T-helper 2 cell (primary cell): ENCODE data around the gene RAB33A.

Source experiments
- DNase-seq, 5 experiments: peaks; one replicate each; pipeline versions ENCODE4 v3.0.0 to v3.0.0-alpha.2; 2012 to 2022
- total RNA-seq, 2 donors: gene quantifications; one replicate each; lab custom pipeline; 2026; lab: John Stamatoyannopoulos, UW

The RAB33A gene
- total RNA-seq: 3.8 to 5.6 reads per million in 2 donors

- DNase-seq: peak in 4 of 5 experiments; percentile 8 to 84 (median 37)
Measured at GRCh38 chrX:130171446-130172126, at the start of gene RAB33A. Gene RAB33A (plus strand): TSS chrX:130171962. CDS start chrX:130172063, 101 bp downstream.

- DNase-seq: no peak
Measured at GRCh38 chrX:130124577-130124976, 47.2 kb upstream of the RAB33A start.

- no peak for DNase-seq
Measured at GRCh38 chrX:130125091-130125874, 46.5 kb upstream of the RAB33A start.

GRCh38 chrX:130130990-130131389 is 40.8 kb upstream of the RAB33A start:
- DNase-seq: no peak

- no peak for DNase-seq
Measured at GRCh38 chrX:130136496-130136895, 35.3 kb upstream of the RAB33A start.

- DNase-seq: no peak
Measured at GRCh38 chrX:130136961-130137360, 34.8 kb upstream of the RAB33A start.

DNA sequence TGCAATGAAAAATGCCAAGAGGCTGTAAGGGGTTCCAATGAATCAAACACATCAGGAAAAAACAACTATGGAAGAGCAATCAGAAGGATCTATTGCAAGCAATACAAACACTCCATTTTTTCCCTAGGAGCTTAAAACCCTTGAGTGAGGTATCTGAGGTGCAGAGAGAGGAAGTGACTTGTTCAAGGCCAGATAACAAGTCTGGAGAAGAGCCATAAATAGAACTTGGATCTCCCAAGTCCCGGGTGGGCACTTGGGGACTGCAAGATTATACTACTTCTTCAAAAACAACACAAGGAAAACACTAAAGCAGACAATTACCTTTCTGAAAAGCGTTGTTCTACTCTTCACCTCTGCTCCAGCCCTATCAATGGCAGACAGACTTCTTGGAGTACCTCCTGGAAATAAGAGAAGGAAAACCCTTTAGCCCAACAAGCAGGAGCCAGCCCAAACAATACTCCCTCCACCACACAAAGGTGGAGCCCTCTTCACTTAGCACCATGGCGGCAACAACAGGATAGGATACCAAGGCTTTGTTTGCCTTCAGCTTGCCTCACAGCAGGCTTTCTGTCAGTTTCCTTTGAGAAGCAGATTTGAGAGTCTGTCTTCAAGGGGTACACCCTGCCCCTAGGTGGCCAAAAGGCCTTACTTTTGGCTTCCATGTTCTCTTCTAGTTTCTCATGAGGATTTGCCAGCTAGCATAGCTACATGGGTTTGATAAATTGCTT is 32.1 kb upstream of the RAB33A start:
- no peak for DNase-seq

GRCh38 chrX:130144509-130144908 is 27.3 kb upstream of the RAB33A start:
- DNase-seq: peak in 1 of 5 experiments; percentile 19

GRCh38 chrX:130145123-130145522 is 26.6 kb upstream of the RAB33A start:
- DNase-seq: no peak

DNA sequence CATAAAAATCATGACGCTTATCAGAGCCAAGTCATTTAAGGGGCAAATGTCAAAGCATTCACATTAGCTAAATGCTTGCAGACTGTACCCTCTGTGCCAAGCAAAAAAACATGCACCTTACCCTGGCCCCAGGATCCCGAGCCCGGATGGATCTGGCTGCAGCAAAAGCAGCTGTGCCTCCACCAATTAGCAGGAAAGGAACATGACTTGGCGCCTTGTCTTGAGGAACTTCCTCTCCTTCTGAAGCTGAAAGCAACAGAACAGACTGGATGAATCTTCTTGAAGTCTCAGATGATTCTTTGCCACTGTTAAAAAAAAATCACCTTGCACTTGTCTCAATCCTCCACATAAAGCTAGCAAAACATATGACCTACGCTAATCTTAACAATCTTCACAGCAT is 24.1 kb upstream of the RAB33A start:
- no peak for DNase-seq

DNA sequence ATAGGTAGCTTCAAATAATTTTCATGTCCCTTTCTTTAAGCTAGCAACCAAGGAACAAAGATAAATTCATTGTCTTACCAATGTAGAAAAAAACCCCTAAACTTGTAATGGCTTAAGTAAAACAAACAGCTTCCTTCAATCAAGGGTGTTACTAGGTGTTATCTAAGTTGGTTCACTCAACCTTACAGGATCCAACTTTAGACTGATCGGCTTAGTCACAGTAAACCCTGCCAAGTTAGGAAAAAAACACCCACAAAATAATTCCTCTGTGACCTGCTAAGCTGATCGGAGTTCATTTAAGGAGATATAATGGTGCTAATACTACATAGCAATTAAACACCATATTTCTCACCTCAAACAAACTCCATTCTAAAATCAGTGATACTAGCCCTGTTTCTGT is 16.2 kb upstream of the RAB33A start:
- DNase-seq: no peak

GRCh38 chrX:130158311-130158710 is 13.5 kb upstream of the RAB33A start:
- DNase-seq: no peak

GRCh38 chrX:130159776-130160175 is 12.0 kb upstream of the RAB33A start:
- DNase-seq: no peak

DNA sequence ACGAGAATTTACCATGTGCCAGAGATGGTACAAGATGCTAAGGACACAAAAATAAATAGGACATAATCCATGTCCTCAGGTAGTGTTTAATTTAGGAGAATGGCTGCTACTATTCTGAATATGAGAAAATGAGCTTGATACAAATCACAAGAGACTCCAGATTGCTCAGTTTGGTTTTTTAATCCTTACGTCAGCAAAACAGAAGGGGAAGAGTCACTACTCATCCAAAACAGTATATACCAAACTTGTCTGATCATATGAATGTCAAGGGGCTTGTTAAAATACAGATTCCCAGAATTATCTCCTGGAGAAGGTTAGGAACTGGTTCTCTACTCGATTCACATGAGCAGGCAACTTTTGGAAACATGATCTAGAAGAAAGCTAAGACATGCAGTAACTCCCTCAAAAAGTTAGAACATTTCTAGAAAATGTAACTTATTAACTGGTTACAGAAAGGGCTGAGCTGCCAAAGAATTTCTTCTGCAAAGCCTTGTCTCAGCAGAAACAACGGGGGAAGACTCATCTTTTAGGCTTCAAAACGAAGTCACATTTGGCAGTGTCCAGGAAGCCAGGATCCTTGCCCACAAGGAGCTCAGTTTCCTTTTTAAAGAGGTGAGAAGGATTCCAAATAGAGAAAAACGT is 9.5 kb upstream of the RAB33A start:
- no peak for DNase-seq

- no peak for DNase-seq
Measured at GRCh38 chrX:130163398-130163797, 8.4 kb upstream of the RAB33A start.

- peak in 1 of 5 experiments; percentile 53 for DNase-seq
Measured at GRCh38 chrX:130165181-130165702, 6.5 kb upstream of the RAB33A start.

- peak; percentile 61 to 96 (median 84) for DNase-seq
Measured at GRCh38 chrX:130165703-130166502, 5.9 kb upstream of the RAB33A start, which contains the start of gene AIFM1. Gene AIFM1 (minus strand): TSS chrX:130165841. CDS start chrX:130165656, 185 bp downstream.

DNA sequence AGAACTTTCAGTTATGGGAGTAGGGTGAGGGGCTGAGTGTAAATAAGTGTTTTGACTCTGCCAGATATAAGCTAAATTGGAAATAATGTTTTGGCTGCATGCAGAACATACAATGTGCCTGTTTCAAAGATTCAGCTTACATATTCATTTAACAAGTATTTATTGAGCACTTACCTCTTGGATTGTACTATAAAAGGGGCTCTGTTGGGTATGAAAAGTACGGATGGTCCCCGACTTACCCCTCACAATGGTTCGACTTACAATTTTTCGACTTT is 5.3 kb upstream of the RAB33A start:
- DNase-seq: no peak

DNA sequence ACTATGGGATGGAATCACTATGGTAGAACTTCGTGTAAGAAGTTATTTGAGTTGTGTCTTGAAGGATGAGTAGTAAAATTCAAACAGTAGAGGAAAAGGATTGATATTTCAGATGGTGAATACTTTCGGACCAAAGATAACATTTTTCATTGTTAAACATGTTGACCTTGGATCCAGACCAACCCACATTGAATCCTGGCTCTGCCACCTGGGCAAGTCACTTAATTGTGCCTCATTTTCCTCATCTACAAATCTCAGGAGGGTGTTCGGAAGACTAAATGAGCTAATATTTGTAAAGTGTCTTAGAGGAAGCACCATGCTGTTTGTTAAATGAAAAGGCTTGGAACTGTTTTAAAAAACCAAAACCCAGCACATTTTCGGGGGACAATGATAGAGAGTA is 4.7 kb upstream of the RAB33A start:
- no peak for DNase-seq

- peak; percentile 27 to 88 (median 47) for DNase-seq
Measured at GRCh38 chrX:130170752-130171445, 863 bp upstream of the RAB33A start.
